Measurements from ENCODE around the gene UTP18.
"Not testable (repeated sequence)": the region's sequence is repeated elsewhere in the genome, so short reads cannot be mapped to it uniquely, and the experiment has no call there.

The UTP18 gene

DNA sequence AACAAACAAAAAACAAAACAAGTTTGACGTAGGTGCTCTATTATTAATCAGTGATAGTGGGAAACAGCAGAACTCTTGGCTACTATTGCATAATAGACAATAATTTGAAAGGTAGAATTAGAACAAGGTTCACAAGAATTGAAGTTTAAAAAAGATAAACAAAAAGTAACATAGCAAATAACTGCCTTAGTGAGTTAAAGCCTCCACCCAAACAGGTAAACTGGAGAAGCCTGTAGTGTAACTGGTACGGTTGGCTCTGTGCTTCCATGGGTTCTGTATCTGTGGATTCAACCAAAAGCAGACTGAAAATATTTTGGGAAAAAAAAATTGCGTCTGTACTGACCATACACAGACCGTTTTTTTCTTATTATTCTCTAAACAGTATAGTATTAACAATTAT lies 39.0 kb upstream of the UTP18 start:
- Histone ChIP-seq H3K9ac (ENCODE audit: low read depth, low read length, poor library complexity, severe bottlenecking) (no peak overlapping the region), H3K4me1 (ENCODE audit: insufficient read depth, low read length, poor library complexity, severe bottlenecking) (peaks cover 11% of the 10 kb centered on the region), H3K4me2 (ENCODE audit: low read depth, low read length, poor library complexity, severe bottlenecking) (no peak overlapping the region), H3K79me2 (ENCODE audit: insufficient read depth, low read length) (peaks cover 10% of the 10 kb centered on the region; the same call in 1 of the 2 replicates), H3K9me2 (replicated peaks; ENCODE audit: low read depth, low read length) (no peaks in the 10 kb centered on the region), H3K4me3 (ENCODE audit: low read length, poor library complexity, severe bottlenecking) (no peak overlapping the region), H3K9me3 (ENCODE audit: insufficient read depth, low read depth, low read length) (no peaks in the 10 kb centered on the region), H3F3A (ENCODE audit: low read depth) (no peaks in the 10 kb centered on the region), H3K27me3 (ENCODE audit: insufficient read depth, low read length, poor library complexity, severe bottlenecking) (no peaks in the 10 kb centered on the region), H3K36me3 (ENCODE audit: insufficient read depth, low read length) (peaks cover 78% of the 10 kb centered on the region; the same call in 1 of the 2 replicates), H4K20me1 (ENCODE audit: insufficient read depth, low read length, poor library complexity, severe bottlenecking) (peaks cover 12% of the 10 kb centered on the region), H2AFZ (ENCODE audit: low read length) (no peak overlapping the region)
- TF ChIP-seq, protein P1, sequence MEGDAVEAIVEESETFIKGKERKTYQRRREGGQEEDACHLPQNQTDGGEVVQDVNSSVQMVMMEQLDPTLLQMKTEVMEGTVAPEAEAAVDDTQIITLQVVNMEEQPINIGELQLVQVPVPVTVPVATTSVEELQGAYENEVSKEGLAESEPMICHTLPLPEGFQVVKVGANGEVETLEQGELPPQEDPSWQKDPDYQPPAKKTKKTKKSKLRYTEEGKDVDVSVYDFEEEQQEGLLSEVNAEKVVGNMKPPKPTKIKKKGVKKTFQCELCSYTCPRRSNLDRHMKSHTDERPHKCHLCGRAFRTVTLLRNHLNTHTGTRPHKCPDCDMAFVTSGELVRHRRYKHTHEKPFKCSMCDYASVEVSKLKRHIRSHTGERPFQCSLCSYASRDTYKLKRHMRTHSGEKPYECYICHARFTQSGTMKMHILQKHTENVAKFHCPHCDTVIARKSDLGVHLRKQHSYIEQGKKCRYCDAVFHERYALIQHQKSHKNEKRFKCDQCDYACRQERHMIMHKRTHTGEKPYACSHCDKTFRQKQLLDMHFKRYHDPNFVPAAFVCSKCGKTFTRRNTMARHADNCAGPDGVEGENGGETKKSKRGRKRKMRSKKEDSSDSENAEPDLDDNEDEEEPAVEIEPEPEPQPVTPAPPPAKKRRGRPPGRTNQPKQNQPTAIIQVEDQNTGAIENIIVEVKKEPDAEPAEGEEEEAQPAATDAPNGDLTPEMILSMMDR (conservative IDR thresholded peaks at IDR 0.05; ENCODE audit: low read length): no peak
- no peak for TF ChIP-seq EZH2phosphoT487 (IDR thresholded peaks at IDR 0.05; ENCODE audit: borderline replicate concordance)

DNA sequence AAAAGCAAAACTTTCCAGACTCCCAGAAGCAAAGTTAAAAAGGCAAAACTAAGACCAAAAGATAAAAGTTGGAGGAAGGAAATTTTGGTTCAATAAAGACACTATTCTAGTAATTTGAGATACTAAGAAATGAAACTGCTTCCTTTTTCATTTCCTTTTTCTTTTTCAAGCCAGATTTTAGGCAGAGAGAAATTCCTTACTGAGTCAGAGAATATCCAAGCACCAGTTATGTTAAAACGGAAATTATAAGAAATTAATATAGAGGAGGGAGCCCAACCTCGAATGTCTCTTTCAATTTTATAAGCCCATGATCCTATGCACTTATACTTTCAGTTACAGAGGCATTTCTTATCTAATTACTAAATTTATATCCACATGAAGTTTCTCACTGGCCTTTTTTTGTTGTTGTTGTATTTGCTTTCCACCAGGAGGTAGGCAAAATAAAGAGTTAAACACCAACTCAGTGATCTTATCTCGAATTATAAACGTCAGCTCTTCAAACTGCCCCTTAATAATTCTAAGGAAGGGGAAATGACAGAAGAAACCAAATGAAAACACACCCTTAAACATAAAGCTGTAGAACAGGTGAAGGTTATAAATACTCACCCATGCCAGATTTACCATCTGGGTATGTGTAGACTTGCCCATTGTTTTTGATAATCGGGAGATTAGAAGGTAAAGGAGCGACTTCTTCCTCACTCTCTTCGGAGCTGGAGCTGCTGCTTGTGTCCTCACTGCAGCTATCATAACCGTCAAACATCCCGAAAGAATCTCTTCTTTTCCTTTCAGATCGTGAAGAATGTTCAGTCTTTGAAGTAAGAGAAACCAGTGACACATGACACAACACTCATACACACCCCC lies 35.7 kb upstream of the UTP18 start:
- TF ChIP-seq, protein P1 (conservative IDR thresholded peaks at IDR 0.05; ENCODE audit: low read length): no peak
- no peak for TF ChIP-seq EZH2phosphoT487 (IDR thresholded peaks at IDR 0.05; ENCODE audit: borderline replicate concordance)
- Histone ChIP-seq H3K9me2 (replicated peaks; ENCODE audit: low read depth, low read length) (no peaks in the 10 kb centered on the region), H3F3A (ENCODE audit: low read depth) (no peaks in the 10 kb centered on the region), H3K36me3 (ENCODE audit: insufficient read depth, low read length) (peaks cover 50% of the 10 kb centered on the region; the same call in 1 of the 2 replicates), H3K4me1 (ENCODE audit: insufficient read depth, low read length, poor library complexity, severe bottlenecking) (peaks cover 16% of the 10 kb centered on the region), H4K20me1 (ENCODE audit: insufficient read depth, low read length, poor library complexity, severe bottlenecking) (peaks cover 16% of the 10 kb centered on the region), H2AFZ (ENCODE audit: low read length) (no peak overlapping the region), H3K4me2 (ENCODE audit: low read depth, low read length, poor library complexity, severe bottlenecking) (peak overlapping the region; percentile 15), H3K27me3 (ENCODE audit: insufficient read depth, low read length, poor library complexity, severe bottlenecking) (no peaks in the 10 kb centered on the region), H3K9me3 (ENCODE audit: insufficient read depth, low read depth, low read length) (no peaks in the 10 kb centered on the region), H3K4me3 (ENCODE audit: low read length, poor library complexity, severe bottlenecking) (no peak overlapping the region), H3K9ac (ENCODE audit: low read depth, low read length, poor library complexity, severe bottlenecking) (peak overlapping the region; percentile 29), H3K79me2 (ENCODE audit: insufficient read depth, low read length) (peaks cover 35% of the 10 kb centered on the region)

DNA sequence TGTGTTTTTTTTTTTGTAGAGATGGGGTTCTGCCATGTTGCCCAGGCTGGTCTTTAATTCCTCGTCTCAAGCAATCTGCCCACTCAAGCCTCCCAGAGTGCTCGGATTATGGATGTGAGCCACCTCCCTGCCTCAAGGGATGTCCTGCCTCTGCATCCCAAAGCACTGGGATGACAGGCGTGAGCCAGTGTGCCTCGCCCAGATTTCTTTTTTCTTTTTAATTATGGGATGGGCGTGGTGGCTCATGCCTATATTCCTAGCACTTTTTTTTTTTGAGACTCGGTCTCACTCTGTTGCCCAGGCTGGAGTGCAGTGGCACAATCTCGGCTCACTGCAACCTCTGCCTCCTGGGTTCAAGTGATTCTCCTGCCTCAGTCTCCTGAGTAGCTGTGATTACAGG lies 34.8 kb upstream of the UTP18 start:
- H4K20me1 ChIP-seq (ENCODE audit: insufficient read depth, low read length, poor library complexity, severe bottlenecking): peaks cover 20% of the 10 kb centered on the region
- not testable (repeated sequence) for H3K4me3 ChIP-seq (ENCODE audit: low read length, poor library complexity, severe bottlenecking); H3K9ac ChIP-seq (ENCODE audit: low read depth, low read length, poor library complexity, severe bottlenecking); H2AFZ ChIP-seq (ENCODE audit: low read length); H3K27me3 ChIP-seq (ENCODE audit: insufficient read depth, low read length, poor library complexity, severe bottlenecking); H3K4me2 ChIP-seq (ENCODE audit: low read depth, low read length, poor library complexity, severe bottlenecking); H3F3A ChIP-seq (ENCODE audit: low read depth); H3K9me3 ChIP-seq (ENCODE audit: insufficient read depth, low read depth, low read length); H3K9me2 ChIP-seq (replicated peaks; ENCODE audit: low read depth, low read length)
- peaks cover 43% of the 10 kb centered on the region for H3K79me2 ChIP-seq (ENCODE audit: insufficient read depth, low read length)
- H3K36me3 ChIP-seq (ENCODE audit: insufficient read depth, low read length): peaks cover 42% of the 10 kb centered on the region; the same call in 1 of the 2 replicates
- peaks cover 16% of the 10 kb centered on the region for H3K4me1 ChIP-seq (ENCODE audit: insufficient read depth, low read length, poor library complexity, severe bottlenecking)
